ENCODE measurements around the gene DNASE1L2.
A peak's percentile ranks its signal among the peaks of the same experiment; 100 is the strongest.
"Not testable (repeated sequence)": the region's sequence is repeated elsewhere in the genome, so short reads cannot be mapped to it uniquely, and the experiment has no call there.

Gene DNASE1L2

GRCh38 chr16:2256531-2257140 lies 20.4 kb downstream of the DNASE1L2 start:
- Histone ChIP-seq H3K4me3 (ENCODE audit: low read length) (no peak overlapping the region), H2BK5ac (ENCODE audit: low read length) (no peak overlapping the region), H3K18ac (ENCODE audit: low read length) (no peak overlapping the region), H3K4me1 (ENCODE audit: control insufficient read depth, low read depth, low read length) (no peaks in the 10 kb centered on the region), H3K79me2 (ENCODE audit: control insufficient read depth, insufficient read depth, low read length) (peaks cover 6% of the 10 kb centered on the region), H4K5ac (ENCODE audit: low read length) (no peak overlapping the region), H4K8ac (ENCODE audit: low read depth, low read length) (no peak overlapping the region), H3K4ac (ENCODE audit: low read depth, low read length) (no peak overlapping the region), H3K36me3 (ENCODE audit: control insufficient read depth, insufficient read depth, low read length) (peaks cover 24% of the 10 kb centered on the region), H2BK120ac (ENCODE audit: low read depth, low read length) (no peak overlapping the region), H2BK15ac (replicated peaks; ENCODE audit: low read depth) (no peak overlapping the region), H2AK5ac (ENCODE audit: low read length) (no peak overlapping the region), H3K9ac (ENCODE audit: low read length) (no peak overlapping the region), H3K79me1 (ENCODE audit: low read length) (peaks cover 11% of the 10 kb centered on the region), H3K4me2 (ENCODE audit: low read length) (no peak overlapping the region), H3K56ac (ENCODE audit: low read length) (no peak overlapping the region), H3K27ac (ENCODE audit: low read depth, low read length) (no peak overlapping the region), H3K27me3 (ENCODE audit: insufficient read depth, low read length, poor library complexity) (no peaks in the 10 kb centered on the region), H3K23ac (ENCODE audit: low read length) (no peak overlapping the region)
- no peak for DNase-seq
- no CpG with 5 or more reads among the region's 12 CpGs for WGBS (ENCODE audit: extremely low coverage, insufficient coverage, low lambda C conversion rate)

- Histone ChIP-seq H2BK5ac (ENCODE audit: low read length) (no peak overlapping the region), H3K23ac (ENCODE audit: low read length) (no peak overlapping the region), H4K5ac (ENCODE audit: low read length) (no peak overlapping the region), H3K56ac (ENCODE audit: low read length) (no peak overlapping the region), H3K36me3 (ENCODE audit: control insufficient read depth, insufficient read depth, low read length) (peaks cover 32% of the 10 kb centered on the region), H3K79me2 (ENCODE audit: control insufficient read depth, insufficient read depth, low read length) (peaks cover 15% of the 10 kb centered on the region), H3K27me3 (ENCODE audit: insufficient read depth, low read length, poor library complexity) (no peaks in the 10 kb centered on the region), H3K18ac (ENCODE audit: low read length) (no peak overlapping the region), H2BK15ac (replicated peaks; ENCODE audit: low read depth) (no peak overlapping the region), H3K4me3 (ENCODE audit: low read length) (no peak overlapping the region), H3K9ac (ENCODE audit: low read length) (no peak overlapping the region), H3K27ac (ENCODE audit: low read depth, low read length) (no peak overlapping the region), H3K4me2 (ENCODE audit: low read length) (no peak overlapping the region), H3K4ac (ENCODE audit: low read depth, low read length) (no peak overlapping the region), H2AK5ac (ENCODE audit: low read length) (no peak overlapping the region), H3K4me1 (ENCODE audit: control insufficient read depth, low read depth, low read length) (no peaks in the 10 kb centered on the region), H4K8ac (ENCODE audit: low read depth, low read length) (no peak overlapping the region), H2BK120ac (ENCODE audit: low read depth, low read length) (no peak overlapping the region), H3K79me1 (ENCODE audit: low read length) (peaks cover 19% of the 10 kb centered on the region)
- DNase-seq, result no peak
- WGBS (ENCODE audit: extremely low coverage, insufficient coverage, low lambda C conversion rate), result no CpG with 5 or more reads among the region's 6 CpGs
Observed at GRCh38 chr16:2257726-2258125, 21.5 kb downstream of the DNASE1L2 start.

- not testable (repeated sequence) for H2BK15ac ChIP-seq (replicated peaks; ENCODE audit: low read depth); H3K27me3 ChIP-seq (ENCODE audit: insufficient read depth, low read length, poor library complexity); H3K56ac ChIP-seq (ENCODE audit: low read length); H4K8ac ChIP-seq (ENCODE audit: low read depth, low read length); H3K27ac ChIP-seq (ENCODE audit: low read depth, low read length); H3K4ac ChIP-seq (ENCODE audit: low read depth, low read length); H2AK5ac ChIP-seq (ENCODE audit: low read length); H4K5ac ChIP-seq (ENCODE audit: low read length); H3K4me3 ChIP-seq (ENCODE audit: low read length); H2BK120ac ChIP-seq (ENCODE audit: low read depth, low read length); H3K4me1 ChIP-seq (ENCODE audit: control insufficient read depth, low read depth, low read length); H3K9ac ChIP-seq (ENCODE audit: low read length); H3K18ac ChIP-seq (ENCODE audit: low read length); DNase-seq; H3K23ac ChIP-seq (ENCODE audit: low read length); H2BK5ac ChIP-seq (ENCODE audit: low read length); H3K4me2 ChIP-seq (ENCODE audit: low read length)
- WGBS (ENCODE audit: extremely low coverage, insufficient coverage, low lambda C conversion rate), result no CpG with 5 or more reads among the region's 7 CpGs
- Histone ChIP-seq H3K79me1 (ENCODE audit: low read length) (peaks cover 22% of the 10 kb centered on the region), H3K36me3 (ENCODE audit: control insufficient read depth, insufficient read depth, low read length) (peaks cover 28% of the 10 kb centered on the region), H3K79me2 (ENCODE audit: control insufficient read depth, insufficient read depth, low read length) (peaks cover 22% of the 10 kb centered on the region)
Observed at GRCh38 chr16:2258530-2258929, 22.3 kb downstream of the DNASE1L2 start.

GRCh38 chr16:2260250-2260649 lies 24.0 kb downstream of the DNASE1L2 start:
- Histone ChIP-seq H3K27me3 (ENCODE audit: insufficient read depth, low read length, poor library complexity) (no peaks in the 10 kb centered on the region), H2BK120ac (ENCODE audit: low read depth, low read length) (no peak overlapping the region), H3K4me3 (ENCODE audit: low read length) (no peak overlapping the region), H3K4me2 (ENCODE audit: low read length) (no peak overlapping the region), H3K56ac (ENCODE audit: low read length) (no peak overlapping the region), H3K4ac (ENCODE audit: low read depth, low read length) (no peak overlapping the region), H4K5ac (ENCODE audit: low read length) (no peak overlapping the region), H3K27ac (ENCODE audit: low read depth, low read length) (no peak overlapping the region), H3K36me3 (ENCODE audit: control insufficient read depth, insufficient read depth, low read length) (peaks cover 34% of the 10 kb centered on the region), H3K79me2 (ENCODE audit: control insufficient read depth, insufficient read depth, low read length) (peaks cover 40% of the 10 kb centered on the region), H2BK5ac (ENCODE audit: low read length) (no peak overlapping the region), H3K4me1 (ENCODE audit: control insufficient read depth, low read depth, low read length) (no peaks in the 10 kb centered on the region), H3K23ac (ENCODE audit: low read length) (no peak overlapping the region), H4K8ac (ENCODE audit: low read depth, low read length) (no peak overlapping the region), H2AK5ac (ENCODE audit: low read length) (no peak overlapping the region), H3K79me1 (ENCODE audit: low read length) (peaks cover 22% of the 10 kb centered on the region), H3K9ac (ENCODE audit: low read length) (no peak overlapping the region), H2BK15ac (replicated peaks; ENCODE audit: low read depth) (no peak overlapping the region), H3K18ac (ENCODE audit: low read length) (no peak overlapping the region)
- no CpG with 5 or more reads among the region's 8 CpGs for WGBS (ENCODE audit: extremely low coverage, insufficient coverage, low lambda C conversion rate)
- DNase-seq, result no peak

- Histone ChIP-seq H3K79me2 (ENCODE audit: control insufficient read depth, insufficient read depth, low read length) (peaks cover 61% of the 10 kb centered on the region), H3K36me3 (ENCODE audit: control insufficient read depth, insufficient read depth, low read length) (peaks cover 20% of the 10 kb centered on the region), H3K79me1 (ENCODE audit: low read length) (peaks cover 14% of the 10 kb centered on the region)
- H2AK5ac ChIP-seq (ENCODE audit: low read length); H3K27ac ChIP-seq (ENCODE audit: low read depth, low read length); H3K27me3 ChIP-seq (ENCODE audit: insufficient read depth, low read length, poor library complexity); H4K5ac ChIP-seq (ENCODE audit: low read length); H4K8ac ChIP-seq (ENCODE audit: low read depth, low read length); H3K9ac ChIP-seq (ENCODE audit: low read length); H3K23ac ChIP-seq (ENCODE audit: low read length); H3K56ac ChIP-seq (ENCODE audit: low read length); H2BK120ac ChIP-seq (ENCODE audit: low read depth, low read length); H3K18ac ChIP-seq (ENCODE audit: low read length); H3K4me2 ChIP-seq (ENCODE audit: low read length); H2BK15ac ChIP-seq (replicated peaks; ENCODE audit: low read depth); H3K4me3 ChIP-seq (ENCODE audit: low read length); H3K4ac ChIP-seq (ENCODE audit: low read depth, low read length); DNase-seq; H2BK5ac ChIP-seq (ENCODE audit: low read length); H3K4me1 ChIP-seq (ENCODE audit: control insufficient read depth, low read depth, low read length): not testable (repeated sequence)
- WGBS (ENCODE audit: extremely low coverage, insufficient coverage, low lambda C conversion rate), result no CpG with 5 or more reads among the region's 14 CpGs
Observed at GRCh38 chr16:2263026-2263425, 26.8 kb downstream of the DNASE1L2 start.

GRCh38 chr16:2266887-2267286 lies 30.6 kb downstream of the DNASE1L2 start:
- H2BK120ac ChIP-seq (ENCODE audit: low read depth, low read length); H3K4me1 ChIP-seq (ENCODE audit: control insufficient read depth, low read depth, low read length); H4K8ac ChIP-seq (ENCODE audit: low read depth, low read length); H3K23ac ChIP-seq (ENCODE audit: low read length); H4K5ac ChIP-seq (ENCODE audit: low read length); H3K4ac ChIP-seq (ENCODE audit: low read depth, low read length); H3K27me3 ChIP-seq (ENCODE audit: insufficient read depth, low read length, poor library complexity); H2AK5ac ChIP-seq (ENCODE audit: low read length); H3K27ac ChIP-seq (ENCODE audit: low read depth, low read length); H3K18ac ChIP-seq (ENCODE audit: low read length); H2BK5ac ChIP-seq (ENCODE audit: low read length); H2BK15ac ChIP-seq (replicated peaks; ENCODE audit: low read depth): not testable (repeated sequence)
- peak overlapping the region; percentile 68 for H3K4me2 ChIP-seq (ENCODE audit: low read length)
- peak overlapping the region; percentile 81 for H3K4me3 ChIP-seq (ENCODE audit: low read length)
- no CpG with 5 or more reads among the region's 12 CpGs for WGBS (ENCODE audit: extremely low coverage, insufficient coverage, low lambda C conversion rate)
- H3K36me3 ChIP-seq (ENCODE audit: control insufficient read depth, insufficient read depth, low read length), result peaks cover 15% of the 10 kb centered on the region
- H3K9ac ChIP-seq (ENCODE audit: low read length), result peak overlapping the region; percentile 91
- H3K56ac ChIP-seq (ENCODE audit: low read length), result peak overlapping the region; percentile 83
- peak; percentile 28 for DNase-seq
- peaks cover 11% of the 10 kb centered on the region for H3K79me1 ChIP-seq (ENCODE audit: low read length)
- peaks cover 58% of the 10 kb centered on the region for H3K79me2 ChIP-seq (ENCODE audit: control insufficient read depth, insufficient read depth, low read length)
